K562 (cell line): ENCODE measurements around the gene PCSK6. TPM values are rescaled to one million over a fixed set of nuclear protein-coding genes. Genes with fewer than 3 reads are reported as not detected.

Source experiments
- ATAC-seq: fragments of 200-7000 bp; cut with Tn5 transposase; 3 replicates; pipeline ENCODE4 v1.9.1; 2020; ENCODE audit warnings: moderate library complexity
- BruUV-seq: library from RNA; stranded (reverse); fragments of 400-500 nt; replicated peaks from 2 replicates; lab custom pipeline; 2021; lab: Mats Ljungman, UMichigan
- CTCF ChIA-PET: fragments of 300-600 bp; formaldehyde crosslinking; extraction: SDS; loops from one replicate; lab custom pipeline; 2021; ENCODE audit warnings: low intra/inter-chr PET ratio; lab: Yijun Ruan, JAX
- POLR2A ChIA-PET: fragments of 300-600, 350-650 bp; sonication (Branson Sonifier 250); formaldehyde crosslinking; extraction: SDS; loops from one replicate; lab custom pipeline; 2021; ENCODE audit warnings: antibody characterized with exemption, inconsistent platforms; lab: Yijun Ruan, JAX
- DNase-seq, 4 experiments: peaks; one replicate each; pipeline versions ENCODE4 v3.0.0 to v3.0.0-alpha.2; 2011 to 2018; ENCODE audit warnings: low spot score in 3 of 4, mixed read lengths in 3 of 4; ENCODE audit errors: extremely low read depth in 1 of 4
- FAIRE-seq: peaks from 2 replicates; lab custom pipeline; 2011; peaks lifted over from hg19 to GRCh38; lab: Jason Lieb, UNC
- H2AFZ ChIP-seq: 2 replicates; pipeline ENCODE4 v1.6.0; 2011; ENCODE audit warnings: low read depth, low read length, control low read depth, inconsistent platforms
- H3K27ac ChIP-seq: fragments of 200-600 bp; 3 replicates; pipeline ENCODE4 v1.8.0; 2011; ENCODE audit warnings: low read depth, mild to moderate bottlenecking, control low read depth, inconsistent platforms, low read length, moderate library complexity, mixed read lengths; ENCODE audit errors: extremely low read depth
- H3K27me3 ChIP-seq, 2 experiments: fragments of 300-600 bp in 1 of 2; 2 replicates in 1 of 2; 3 replicates in 1 of 2; pipeline versions ENCODE4 v1.6.0 to v1.8.0; 2011; ENCODE audit warnings: inconsistent platforms in 2 of 2, low read length in 2 of 2, mild to moderate bottlenecking in 1 of 2, mixed read lengths in 1 of 2, moderate library complexity in 1 of 2; ENCODE audit not compliant: control insufficient read depth in 2 of 2, insufficient read depth in 2 of 2
- H3K36me3 ChIP-seq: fragments of 300-600 bp; 3 replicates; pipeline ENCODE4 v1.8.0; 2011; ENCODE audit warnings: mild to moderate bottlenecking, low read length, inconsistent platforms; ENCODE audit not compliant: control insufficient read depth, insufficient read depth
- H3K4me1 ChIP-seq, 2 experiments: fragments of 200-600 bp in 1 of 2; replicated peaks in 1 of 2; 2 replicates in 1 of 2; 3 replicates in 1 of 2; pipeline versions ENCODE4 v1.5.1 to v1.8.0; 2011; ENCODE audit warnings: inconsistent platforms in 2 of 2, low read length in 2 of 2, mild to moderate bottlenecking in 1 of 2, mixed read lengths in 1 of 2, moderate library complexity in 1 of 2; ENCODE audit not compliant: control insufficient read depth in 2 of 2, insufficient read depth in 2 of 2
- H3K4me2 ChIP-seq: 2 replicates; pipeline ENCODE4 v1.6.1; 2011; ENCODE audit warnings: low read length, control low read depth, inconsistent platforms, mixed read lengths; ENCODE audit not compliant: insufficient read depth
- H3K4me3 ChIP-seq: fragments of 200-600 bp; sonication (generic), shearing (Covaris generic); 2 replicates; pipeline ENCODE4 v1.5.1; 2016; ENCODE audit warnings: control low read depth, inconsistent platforms
- H3K79me2 ChIP-seq: fragments of 200-600 bp; 3 replicates; pipeline ENCODE4 v1.8.0; 2011; ENCODE audit warnings: low read length, inconsistent platforms; ENCODE audit not compliant: control insufficient read depth, insufficient read depth
- H3K9ac ChIP-seq, 2 experiments: 2 replicates each; pipeline versions ENCODE4 v1.6.0 to v1.6.1; 2011; ENCODE audit warnings: low read depth in 2 of 2, low read length in 2 of 2, control low read depth in 1 of 2, inconsistent platforms in 1 of 2, mild to moderate bottlenecking in 1 of 2, mixed read lengths in 1 of 2; ENCODE audit not compliant: insufficient read depth in 1 of 2
- H3K9me1 ChIP-seq: one replicate; pipeline ENCODE4 v1.6.0; 2011; ENCODE audit warnings: inconsistent platforms, mild to moderate bottlenecking, low read length, moderate library complexity; ENCODE audit not compliant: control insufficient read depth, insufficient read depth
- H3K9me3 ChIP-seq: replicated peaks from 2 replicates; pipeline ENCODE4 v1.5.1; 2011; ENCODE audit warnings: low read depth, low read length, inconsistent platforms; ENCODE audit not compliant: control insufficient read depth, insufficient read depth
- H4K20me1 ChIP-seq: replicated peaks from 2 replicates; pipeline ENCODE4 v1.6.1; 2011; ENCODE audit warnings: low read length, inconsistent platforms, mixed read lengths; ENCODE audit not compliant: control insufficient read depth, insufficient read depth
- DPF2 ChIP-seq: fragments of 450-650 bp; IDR thresholded peaks from 2 replicates; pipeline ENCODE4 v1.6.1; 2016
- KAT7 ChIP-seq: sonication (generic); formaldehyde crosslinking; IDR thresholded peaks from 2 replicates; pipeline ENCODE4 v1.8.0; 2022; ENCODE audit warnings: missing genetic modification reagents, mild to moderate bottlenecking, borderline replicate concordance
- KLF1 ChIP-seq: fragments of 450-650 bp; IDR thresholded peaks from 2 replicates; pipeline ENCODE4 v1.6.1; 2016; ENCODE audit warnings: missing genetic modification characterization, missing compliant biosample characterization
- KLF6 ChIP-seq: fragments of 250-450 bp; sonication (Bioruptor Pico); IDR thresholded peaks from 2 replicates; pipeline ENCODE4 v1.4.0; 2020; ENCODE audit warnings: mild to moderate bottlenecking, moderate library complexity, borderline replicate concordance
- MAX ChIP-seq: sonication (generic); formaldehyde crosslinking; IDR thresholded peaks from 2 replicates; pipeline ENCODE4 v1.9.0; 2022; ENCODE audit warnings: mild to moderate bottlenecking, missing genetic modification reagents
- NR4A1 ChIP-seq, 2 experiments: fragments of 250-450 bp in 1 of 2; fragments of 450-650 bp in 1 of 2; sonication (Bioruptor Pico) in 1 of 2; IDR thresholded peaks; 2 replicates each; pipeline versions ENCODE4 v1.4.0 to v1.6.1; 2016 to 2020; ENCODE audit warnings: mild to moderate bottlenecking in 2 of 2, missing compliant biosample characterization in 1 of 2, missing genetic modification characterization in 1 of 2, moderate library complexity in 1 of 2
- PML ChIP-seq: IDR thresholded peaks from 2 replicates; pipeline ENCODE4 v1.6.1; 2012; ENCODE audit warnings: low read length, inconsistent platforms
- RBM39 ChIP-seq: fragments of 200-400 bp; formaldehyde crosslinking; optimal IDR thresholded peaks from 2 replicates; pipeline ENCODE3; 2018; ENCODE audit warnings: low read depth, low read length
- SUPT5H ChIP-seq: fragments of 450-650 bp; IDR thresholded peaks from 2 replicates; pipeline ENCODE4 v1.6.1; 2016
- WGBS: fragments of 100-300 bp; shearing (Covaris generic); methylation state at CpG from one replicate; pipeline ENCODE4 v1.1.6; 2016; ENCODE audit warnings: low coverage, mixed read lengths; ENCODE audit not compliant: insufficient coverage; ENCODE audit errors: missing lambda C conversion rate; 5-methylcytosine and 5-hydroxymethylcytosine counted together
- in situ Hi-C: fragments of 300-500 bp; cut with MboI; formaldehyde crosslinking; loops from 4 replicates; pipeline ENCODE4 v1.15.0; 2018; ENCODE audit warnings: inconsistent platforms, mixed read lengths
- intact Hi-C: fragments of 100-400 bp; cut with micrococcal nuclease; formaldehyde crosslinking; loops from 2 replicates; pipeline ENCODE4 v1.14.2; 2022
- polyA plus RNA-seq, 8 experiments: library from polyadenylated mRNA; depleted of rRNA in 4 of 8; stranded (reverse) in 5 of 8; unstranded in 3 of 8; fragments of >200 nt; fragmentation: Nextera tagmentation in 2 of 8; fragmentation: Illumina TruSeq in 1 of 8; extraction: Ambion mirVana in 2 of 8; extraction: Trizol in 1 of 8; gene quantifications; 2 replicates each; pipeline versions ENCODE4 v1.2.1 to v1.2.3, GENCODE V29; 2011 to 2014; ENCODE audit warnings: inconsistent platforms in 1 of 8, missing spikeins in 1 of 8
- total RNA-seq, 7 experiments: library from RNA; depleted of rRNA in 6 of 7; stranded (reverse); fragments of >200 nt in 6 of 7; fragmentation: Illumina TruSeq in 2 of 7; extraction: Trizol in 2 of 7; gene quantifications; 2 replicates each; pipeline versions ENCODE4 v1.2.1 to v1.2.3, GENCODE V29; 2011 to 2021; ENCODE audit warnings: low replicate concordance in 1 of 7
- TF ChIP-seq, protein P1 (sequence below): fragments of 250-450 bp; sonication (Bioruptor Pico); IDR thresholded peaks from 2 replicates; pipeline ENCODE4 v1.8.0; 2022; ENCODE audit warnings: inconsistent platforms
- TF ChIP-seq, protein P2 (sequence below), 2 experiments: fragments of 450-650 bp; IDR thresholded peaks; 2 replicates each; pipeline ENCODE4 v1.6.1; 2016
- TF ChIP-seq, protein P3 (sequence below): fragments of 450-650 bp; formaldehyde crosslinking; IDR thresholded peaks from 2 replicates; pipeline ENCODE4 v1.4.0; 2020; ENCODE audit warnings: mild to moderate bottlenecking, moderate library complexity
- TF ChIP-seq, protein P4 (sequence below): sonication (generic); formaldehyde crosslinking; IDR thresholded peaks from 2 replicates; pipeline ENCODE4 v1.5.0; 2020; ENCODE audit warnings: missing genetic modification reagents

The PCSK6 gene
- total and polyA plus RNA-seq, 9 of the 15 experiments (the other 6 are each of a cell fraction or from before 2014, with no cell fraction given), result 2.2 to 32.6 (median 14.5) TPM

GRCh38 chr15:101536875-101537405 lies 47.4 kb upstream of the PCSK6 start:
- Histone ChIP-seq H3K9me3 (no peaks in the 10 kb centered on the region), H3K36me3 (no peaks in the 10 kb centered on the region), H3K79me2 (no peaks in the 10 kb centered on the region), H3K4me1 (peaks cover 0 to 4% of the 10 kb centered on the region in 2 experiments; a peak in 1 of 5 replicates), H3K4me3 (no peak overlapping the region), H3K9me1 (no peaks in the 10 kb centered on the region), H3K27ac (no peak overlapping the region), H3K9ac (no peak overlapping the region), H4K20me1 (no peaks in the 10 kb centered on the region; the same call in 1 of the 2 replicates), H2AFZ (no peak overlapping the region), H3K4me2 (no peak overlapping the region), H3K27me3 (peaks cover 67 to 75% of the 10 kb centered on the region in 2 experiments)
- no peak for ATAC-seq
- intact Hi-C loops, result no loop called here
- BruUV-seq, result no TSS peak
- ChIA-PET POLR2A (interaction anchor here (0.6 to 1.2 kb wide), 3 partner anchors 10 to 228 kb away, joined by 3 read pairs; no protein-coding TSS in a partner anchor), CTCF (no interaction called here)
- DNase-seq, result no peak
- in situ Hi-C loops, result no loop called here
- no peak for FAIRE-seq
- TF ChIP-seq DPF2, result no peak
- TF ChIP-seq NR4A1 (CRISPR knock-in tag; IDR thresholded peaks at IDR 0.05), result no peak
- no peak for TF ChIP-seq NR4A1 (tag; IDR thresholded peaks at IDR 0.05)
- TF ChIP-seq KLF6 (CRISPR knock-in tag), result no peak
- no peak for TF ChIP-seq PML
- TF ChIP-seq, protein P1, sequence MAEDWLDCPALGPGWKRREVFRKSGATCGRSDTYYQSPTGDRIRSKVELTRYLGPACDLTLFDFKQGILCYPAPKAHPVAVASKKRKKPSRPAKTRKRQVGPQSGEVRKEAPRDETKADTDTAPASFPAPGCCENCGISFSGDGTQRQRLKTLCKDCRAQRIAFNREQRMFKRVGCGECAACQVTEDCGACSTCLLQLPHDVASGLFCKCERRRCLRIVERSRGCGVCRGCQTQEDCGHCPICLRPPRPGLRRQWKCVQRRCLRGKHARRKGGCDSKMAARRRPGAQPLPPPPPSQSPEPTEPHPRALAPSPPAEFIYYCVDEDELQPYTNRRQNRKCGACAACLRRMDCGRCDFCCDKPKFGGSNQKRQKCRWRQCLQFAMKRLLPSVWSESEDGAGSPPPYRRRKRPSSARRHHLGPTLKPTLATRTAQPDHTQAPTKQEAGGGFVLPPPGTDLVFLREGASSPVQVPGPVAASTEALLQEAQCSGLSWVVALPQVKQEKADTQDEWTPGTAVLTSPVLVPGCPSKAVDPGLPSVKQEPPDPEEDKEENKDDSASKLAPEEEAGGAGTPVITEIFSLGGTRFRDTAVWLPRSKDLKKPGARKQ (CRISPR knock-in tag), result no peak
- TF ChIP-seq KLF1 (tag), result no peak
- TF ChIP-seq, protein P2, sequence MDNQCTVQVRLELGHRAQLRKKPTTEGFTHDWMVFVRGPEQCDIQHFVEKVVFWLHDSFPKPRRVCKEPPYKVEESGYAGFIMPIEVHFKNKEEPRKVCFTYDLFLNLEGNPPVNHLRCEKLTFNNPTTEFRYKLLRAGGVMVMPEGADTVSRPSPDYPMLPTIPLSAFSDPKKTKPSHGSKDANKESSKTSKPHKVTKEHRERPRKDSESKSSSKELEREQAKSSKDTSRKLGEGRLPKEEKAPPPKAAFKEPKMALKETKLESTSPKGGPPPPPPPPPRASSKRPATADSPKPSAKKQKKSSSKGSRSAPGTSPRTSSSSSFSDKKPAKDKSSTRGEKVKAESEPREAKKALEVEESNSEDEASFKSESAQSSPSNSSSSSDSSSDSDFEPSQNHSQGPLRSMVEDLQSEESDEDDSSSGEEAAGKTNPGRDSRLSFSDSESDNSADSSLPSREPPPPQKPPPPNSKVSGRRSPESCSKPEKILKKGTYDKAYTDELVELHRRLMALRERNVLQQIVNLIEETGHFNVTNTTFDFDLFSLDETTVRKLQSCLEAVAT (IDR thresholded peaks at IDR 0.05), result no peak
- TF ChIP-seq, protein P3, sequence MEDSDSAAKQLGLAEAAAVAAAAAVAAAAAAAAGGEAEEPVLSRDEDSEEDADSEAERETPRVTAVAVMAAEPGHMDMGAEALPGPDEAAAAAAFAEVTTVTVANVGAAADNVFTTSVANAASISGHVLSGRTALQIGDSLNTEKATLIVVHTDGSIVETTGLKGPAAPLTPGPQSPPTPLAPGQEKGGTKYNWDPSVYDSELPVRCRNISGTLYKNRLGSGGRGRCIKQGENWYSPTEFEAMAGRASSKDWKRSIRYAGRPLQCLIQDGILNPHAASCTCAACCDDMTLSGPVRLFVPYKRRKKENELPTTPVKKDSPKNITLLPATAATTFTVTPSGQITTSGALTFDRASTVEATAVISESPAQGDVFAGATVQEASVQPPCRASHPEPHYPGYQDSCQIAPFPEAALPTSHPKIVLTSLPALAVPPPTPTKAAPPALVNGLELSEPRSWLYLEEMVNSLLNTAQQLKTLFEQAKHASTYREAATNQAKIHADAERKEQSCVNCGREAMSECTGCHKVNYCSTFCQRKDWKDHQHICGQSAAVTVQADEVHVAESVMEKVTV (CRISPR knock-in tag), result no peak
- TF ChIP-seq SUPT5H, result no peak
- no peak for TF ChIP-seq KAT7 (CRISPR knock-in tag)
- no peak for TF ChIP-seq MAX (CRISPR knock-in tag)
- no peak for TF ChIP-seq RBM39
- TF ChIP-seq, protein P4, sequence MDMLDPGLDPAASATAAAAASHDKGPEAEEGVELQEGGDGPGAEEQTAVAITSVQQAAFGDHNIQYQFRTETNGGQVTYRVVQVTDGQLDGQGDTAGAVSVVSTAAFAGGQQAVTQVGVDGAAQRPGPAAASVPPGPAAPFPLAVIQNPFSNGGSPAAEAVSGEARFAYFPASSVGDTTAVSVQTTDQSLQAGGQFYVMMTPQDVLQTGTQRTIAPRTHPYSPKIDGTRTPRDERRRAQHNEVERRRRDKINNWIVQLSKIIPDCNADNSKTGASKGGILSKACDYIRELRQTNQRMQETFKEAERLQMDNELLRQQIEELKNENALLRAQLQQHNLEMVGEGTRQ (CRISPR knock-in tag), result no peak
- 0% methylated on average over 20 of the region's 20 CpGs for WGBS
